Activated CD8-positive, alpha-beta T cell treated with anti-CD3 and anti-CD28 coated beads for 36 hours (primary cell): ENCODE results near the gene SERPINB6. TPM values are rescaled to one million over a fixed set of nuclear protein-coding genes. Genes with fewer than 3 reads are reported as not detected.
"Not testable (repeated sequence)": the region's sequence is repeated elsewhere in the genome, so short reads cannot be mapped to it uniquely, and the experiment has no call there.

Experiments
- ATAC-seq: fragments of 200-7000 bp; cut with Tn5 transposase; one replicate; pipeline ENCODE4 v1.10.0; 2021; ENCODE audit warnings: mild to moderate bottlenecking, moderate library complexity
- CTCF ChIA-PET: fragments of 350-600 bp; sonication (Branson Sonifier 250); formaldehyde crosslinking; loops from one replicate; lab custom pipeline; 2021; ENCODE audit warnings: antibody characterized with exemption; lab: Charles Lee
- POLR2A ChIA-PET: fragments of 350-600 bp; sonication (Branson Sonifier 250); formaldehyde crosslinking; loops from one replicate; lab custom pipeline; 2021; ENCODE audit warnings: antibody characterized with exemption; lab: Charles Lee
- DNase-seq: peaks from one replicate; pipeline ENCODE4 v3.0.0-alpha.2; 2020
- H3K27ac Mint-ChIP-seq: one replicate; pipeline ENCODE4 v1.8.0; 2021; ENCODE audit warnings: mild to moderate bottlenecking, mixed read lengths
- H3K27me3 Mint-ChIP-seq: one replicate; pipeline ENCODE4 v1.8.0; 2021; ENCODE audit warnings: mixed read lengths
- H3K36me3 Mint-ChIP-seq: one replicate; pipeline ENCODE4 v1.8.0; 2021; ENCODE audit warnings: low read depth, mixed read lengths
- H3K4me1 Mint-ChIP-seq: one replicate; pipeline ENCODE4 v1.8.0; 2021; ENCODE audit warnings: low read depth, mixed read lengths
- H3K4me3 Mint-ChIP-seq: one replicate; pipeline ENCODE4 v1.8.0; 2021; ENCODE audit warnings: mild to moderate bottlenecking, moderate library complexity, mixed read lengths
- H3K9me3 Mint-ChIP-seq: one replicate; pipeline ENCODE4 v1.8.0; 2021; ENCODE audit warnings: mixed read lengths
- intact Hi-C: fragments of 100-400 bp; cut with micrococcal nuclease; formaldehyde crosslinking; loops from one replicate; pipeline ENCODE4 v1.10.0; 2022
- total RNA-seq, 2 experiments: library from RNA; stranded (reverse); gene quantifications; one replicate each; pipeline ENCODE4 v1.2.3, GENCODE V29; 2021
- TF ChIP-seq, protein P1 (sequence below): fragments of 200-600 bp; IDR thresholded peaks from one replicate; pipeline ENCODE4 v1.8.0; 2022; ENCODE audit warnings: antibody characterized with exemption, mild to moderate bottlenecking

The SERPINB6 gene
- total RNA-seq, 2 experiments from 2014 or later = 52.2 to 53.8 TPM

DNA sequence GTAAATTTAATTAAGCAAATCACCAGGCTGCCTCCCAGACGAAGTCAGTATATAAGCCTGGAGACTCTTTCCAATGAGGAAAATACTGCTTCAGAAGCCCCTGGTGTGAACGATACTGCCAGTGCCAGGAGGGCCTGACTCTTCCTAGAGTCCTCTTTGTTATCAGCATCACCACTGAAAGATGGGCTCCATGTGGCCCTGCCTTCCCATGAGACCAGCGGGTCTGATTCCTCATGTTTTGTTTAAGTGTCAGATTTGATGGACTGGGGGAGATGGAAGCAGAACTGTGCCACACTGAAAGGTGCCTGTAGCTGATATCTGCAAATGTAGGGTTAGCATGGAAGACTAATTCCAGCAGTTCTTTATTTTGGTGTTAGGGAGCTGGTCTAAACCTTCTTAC, 36.2 kb upstream of the SERPINB6 start:
- ATAC-seq = no peak
- Mint-ChIP-seq H3K27ac (no peak overlapping the region), H3K4me3 (no peak overlapping the region), H3K9me3 (peaks cover 21% of the 10 kb centered on the region), H3K36me3 (peaks cover 75% of the 10 kb centered on the region), H3K4me1 (peaks cover 7% of the 10 kb centered on the region), H3K27me3 (no peaks in the 10 kb centered on the region)
- ChIA-PET CTCF (interaction anchor here (1.4 kb wide), 1 partner anchor 17 kb away, joined by 3 read pairs; no protein-coding TSS in a partner anchor), POLR2A (interaction anchor here (0.9 to 1.0 kb wide), 2 partner anchors 15 to 16 kb away, joined by 3 read pairs; no protein-coding TSS in a partner anchor)
- intact Hi-C loops = no loop called here
- TF ChIP-seq, protein P1, sequence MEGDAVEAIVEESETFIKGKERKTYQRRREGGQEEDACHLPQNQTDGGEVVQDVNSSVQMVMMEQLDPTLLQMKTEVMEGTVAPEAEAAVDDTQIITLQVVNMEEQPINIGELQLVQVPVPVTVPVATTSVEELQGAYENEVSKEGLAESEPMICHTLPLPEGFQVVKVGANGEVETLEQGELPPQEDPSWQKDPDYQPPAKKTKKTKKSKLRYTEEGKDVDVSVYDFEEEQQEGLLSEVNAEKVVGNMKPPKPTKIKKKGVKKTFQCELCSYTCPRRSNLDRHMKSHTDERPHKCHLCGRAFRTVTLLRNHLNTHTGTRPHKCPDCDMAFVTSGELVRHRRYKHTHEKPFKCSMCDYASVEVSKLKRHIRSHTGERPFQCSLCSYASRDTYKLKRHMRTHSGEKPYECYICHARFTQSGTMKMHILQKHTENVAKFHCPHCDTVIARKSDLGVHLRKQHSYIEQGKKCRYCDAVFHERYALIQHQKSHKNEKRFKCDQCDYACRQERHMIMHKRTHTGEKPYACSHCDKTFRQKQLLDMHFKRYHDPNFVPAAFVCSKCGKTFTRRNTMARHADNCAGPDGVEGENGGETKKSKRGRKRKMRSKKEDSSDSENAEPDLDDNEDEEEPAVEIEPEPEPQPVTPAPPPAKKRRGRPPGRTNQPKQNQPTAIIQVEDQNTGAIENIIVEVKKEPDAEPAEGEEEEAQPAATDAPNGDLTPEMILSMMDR = no peak
- no peak for DNase-seq

DNA sequence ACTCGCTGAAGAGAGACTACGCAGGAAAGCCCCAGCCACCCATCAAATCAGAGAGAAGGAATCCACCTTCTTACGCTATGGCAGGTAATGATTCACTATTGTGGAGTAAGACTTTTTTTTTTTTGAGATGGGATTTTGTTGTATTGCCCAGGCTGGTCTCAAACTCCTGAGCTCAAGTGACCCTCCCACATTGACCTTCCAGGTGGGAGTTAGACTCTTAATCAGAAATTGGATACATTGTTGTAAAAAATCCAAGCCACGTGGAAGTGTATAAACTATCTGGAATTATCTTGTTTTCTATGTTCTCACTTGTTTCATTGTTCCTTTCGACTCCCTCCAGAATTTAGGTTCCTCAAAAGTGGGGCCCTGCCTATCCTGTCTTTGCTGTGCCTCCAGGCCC, 35.1 kb upstream of the SERPINB6 start:
- H3K27ac Mint-ChIP-seq = no peak overlapping the region
- TF ChIP-seq, protein P1 = no peak
- no peak overlapping the region for H3K4me3 Mint-ChIP-seq
- ChIA-PET CTCF (no interaction called here), POLR2A (no interaction called here)
- no peaks in the 10 kb centered on the region for H3K27me3 Mint-ChIP-seq
- H3K36me3 Mint-ChIP-seq = peaks cover 67% of the 10 kb centered on the region
- intact Hi-C loops = no loop called here
- ATAC-seq (no peak), DNase-seq (no peak)
- peaks cover 11% of the 10 kb centered on the region for H3K9me3 Mint-ChIP-seq
- H3K4me1 Mint-ChIP-seq = peaks cover 16% of the 10 kb centered on the region

DNA sequence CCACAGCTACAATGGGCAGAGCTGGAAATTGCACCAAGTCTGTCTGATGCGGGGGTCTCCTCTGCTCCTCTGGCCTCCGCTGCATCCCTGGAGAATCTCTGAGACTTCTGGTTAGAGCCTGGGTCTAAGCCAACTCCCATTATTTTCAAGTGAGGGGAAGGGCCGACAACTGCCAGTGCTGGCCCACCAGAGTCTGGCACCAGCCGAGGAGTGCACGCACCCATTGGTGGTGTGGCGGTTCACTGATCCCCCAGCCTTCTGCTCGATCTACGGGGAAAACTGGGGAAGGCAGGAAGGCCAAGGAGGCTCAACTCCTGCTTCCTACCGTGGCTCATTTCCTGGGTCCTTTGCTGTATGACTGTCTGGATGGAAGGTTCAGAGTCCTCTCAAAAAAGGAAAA, 34.5 kb upstream of the SERPINB6 start:
- ChIA-PET CTCF (no interaction called here), POLR2A (interaction anchor here (0.7 kb wide), 1 partner anchor 8 kb away, joined by 3 read pairs; no protein-coding TSS in a partner anchor)
- H3K4me1 Mint-ChIP-seq = peaks cover 19% of the 10 kb centered on the region
- H3K4me3 Mint-ChIP-seq = no peak overlapping the region
- no peaks in the 10 kb centered on the region for H3K27me3 Mint-ChIP-seq
- DNase-seq = no peak
- TF ChIP-seq, protein P1 = no peak
- ATAC-seq = no peak
- intact Hi-C loops = no loop called here
- peak overlapping the region; percentile 57 for H3K27ac Mint-ChIP-seq
- peaks cover 6% of the 10 kb centered on the region for H3K9me3 Mint-ChIP-seq
- peaks cover 61% of the 10 kb centered on the region for H3K36me3 Mint-ChIP-seq

- H3K36me3 Mint-ChIP-seq = peaks cover 53% of the 10 kb centered on the region
Measured at GRCh38 chr6:3005077-3005476, 33.7 kb upstream of the SERPINB6 start.

GRCh38 chr6:3003226-3003625, 31.9 kb upstream of the SERPINB6 start:
- CTCF ChIA-PET = interaction anchor here (2.1 kb wide), 1 partner anchor 16 kb away, joined by 4 read pairs; no protein-coding TSS in a partner anchor
- DNase-seq, H3K27ac Mint-ChIP-seq, H3K27me3 Mint-ChIP-seq, intact Hi-C loops, ATAC-seq, H3K9me3 Mint-ChIP-seq, POLR2A ChIA-PET, H3K4me3 Mint-ChIP-seq: not testable (repeated sequence)
- H3K36me3 Mint-ChIP-seq = peaks cover 36% of the 10 kb centered on the region
- peaks cover 19% of the 10 kb centered on the region for H3K4me1 Mint-ChIP-seq

More at GRCh38 chr6:3005077-3005476, 33.7 kb upstream of the SERPINB6 start:
- peaks cover 2% of the 10 kb centered on the region for H3K9me3 Mint-ChIP-seq
- no peak for ATAC-seq
- no peak for DNase-seq
- H3K4me3 Mint-ChIP-seq = no peak overlapping the region
- H3K4me1 Mint-ChIP-seq = peaks cover 19% of the 10 kb centered on the region
- POLR2A ChIA-PET = interaction anchor here (0.7 kb wide), 1 partner anchor 8 kb away, joined by 3 read pairs; no protein-coding TSS in a partner anchor
- H3K27ac Mint-ChIP-seq = no peak overlapping the region
- H3K27me3 Mint-ChIP-seq = no peaks in the 10 kb centered on the region
- TF ChIP-seq, protein P1 = no peak
- CTCF ChIA-PET = no interaction called here
- intact Hi-C loops = no loop called here
